Measurements from ENCODE around the gene FOS.

GRCh38 chr14:75259510-75259855 is 19.1 kb upstream of the FOS start:
- no peak for TF ChIP-seq TARDBP (IDR thresholded peaks at IDR 0.05)
- TF ChIP-seq FOXK2 (IDR thresholded peaks at IDR 0.05) = no peak
- TF ChIP-seq ZNF384 (IDR thresholded peaks at IDR 0.05) = no peak
- no peak for TF ChIP-seq NFRKB (IDR thresholded peaks at IDR 0.05)
- TF ChIP-seq, protein P1, sequence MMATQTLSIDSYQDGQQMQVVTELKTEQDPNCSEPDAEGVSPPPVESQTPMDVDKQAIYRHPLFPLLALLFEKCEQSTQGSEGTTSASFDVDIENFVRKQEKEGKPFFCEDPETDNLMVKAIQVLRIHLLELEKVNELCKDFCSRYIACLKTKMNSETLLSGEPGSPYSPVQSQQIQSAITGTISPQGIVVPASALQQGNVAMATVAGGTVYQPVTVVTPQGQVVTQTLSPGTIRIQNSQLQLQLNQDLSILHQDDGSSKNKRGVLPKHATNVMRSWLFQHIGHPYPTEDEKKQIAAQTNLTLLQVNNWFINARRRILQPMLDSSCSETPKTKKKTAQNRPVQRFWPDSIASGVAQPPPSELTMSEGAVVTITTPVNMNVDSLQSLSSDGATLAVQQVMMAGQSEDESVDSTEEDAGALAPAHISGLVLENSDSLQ (IDR thresholded peaks at IDR 0.05) = no peak
- TF ChIP-seq FOXA1 (IDR thresholded peaks at IDR 0.05) = no peak
- TF ChIP-seq FOXM1 (IDR thresholded peaks at IDR 0.05; ENCODE audit: borderline replicate concordance) = no peak
- no peak for TF ChIP-seq ARNT (IDR thresholded peaks at IDR 0.05)
- TF ChIP-seq SUZ12 (IDR thresholded peaks at IDR 0.05) = no peak
- no peak for TF ChIP-seq SP1 (IDR thresholded peaks at IDR 0.05)
- no peak for TF ChIP-seq BHLHE40 (IDR thresholded peaks at IDR 0.05; ENCODE audit: borderline replicate concordance)
- TF ChIP-seq CTBP1 (IDR thresholded peaks at IDR 0.05; ENCODE audit: borderline replicate concordance) = no peak
- no peak; the same call in 1 of the 2 replicates for TF ChIP-seq L3MBTL2 (conservative IDR thresholded peaks at IDR 0.05)
- TF ChIP-seq HDGF (IDR thresholded peaks at IDR 0.05; ENCODE audit: borderline replicate concordance) = no peak
